Thymus (tissue), 11 donors: ENCODE results near the gene RASA3. TPM values are rescaled to one million over a fixed set of nuclear protein-coding genes. Genes with fewer than 3 reads are reported as not detected.

ENCODE experiments used
- DNase-seq, 9 donors: peaks; one replicate each; pipeline ENCODE4 v3.0.0-alpha.2; 2013; ENCODE audit warnings: low spot score in 9 of 9, low read depth in 6 of 9, missing footprints in 1 of 9
- H3K27ac ChIP-seq, 2 donors: one replicate each; pipeline ENCODE4 v1.5.1; 2013; ENCODE audit warnings: control low read depth in 1 of 2, low read depth in 1 of 2, low read length in 1 of 2, mild to moderate bottlenecking in 1 of 2, moderate library complexity in 1 of 2
- H3K27me3 ChIP-seq, 2 donors: one replicate each; pipeline ENCODE4 v1.5.1; 2013; ENCODE audit warnings: low read length in 1 of 2; ENCODE audit not compliant: control insufficient read depth in 2 of 2, insufficient read depth in 1 of 2
- H3K36me3 ChIP-seq, 2 donors: one replicate each; pipeline ENCODE4 v1.5.1; 2013; ENCODE audit warnings: low read length in 1 of 2, mild to moderate bottlenecking in 1 of 2, moderate library complexity in 1 of 2; ENCODE audit not compliant: control insufficient read depth in 2 of 2, insufficient read depth in 2 of 2
- H3K4me1 ChIP-seq, 2 donors: one replicate each; pipeline ENCODE4 v1.5.1; 2013; ENCODE audit warnings: low read length in 2 of 2; ENCODE audit not compliant: control insufficient read depth in 2 of 2, insufficient read depth in 2 of 2
- H3K4me3 ChIP-seq, 2 donors: one replicate each; pipeline ENCODE4 v1.5.1; 2013; ENCODE audit warnings: low read length in 2 of 2, control low read depth in 1 of 2, mild to moderate bottlenecking in 1 of 2
- H3K9me3 ChIP-seq, 2 donors: one replicate each; pipeline ENCODE4 v1.5.1; 2013; ENCODE audit warnings: low read length in 1 of 2, mild to moderate bottlenecking in 1 of 2; ENCODE audit not compliant: control insufficient read depth in 2 of 2, insufficient read depth in 1 of 2
- WGBS: extraction: QIAGEN DNeasy Blood & Tissue Kit; methylation state at CpG from one replicate; pipeline ENCODE4 v1.1.7; 2013; 5-methylcytosine and 5-hydroxymethylcytosine counted together
- polyA plus RNA-seq: library from polyadenylated mRNA; stranded (reverse); fragments of 200-250 nt; gene quantifications from one replicate; pipeline ENCODE4 v1.2.3, GENCODE V29; 2013
- total RNA-seq: library from RNA; stranded (reverse); fragments of 120-200 nt; gene quantifications from one replicate; pipeline ENCODE4 v1.2.4, GENCODE V29; 2013
- donor health status: healthy.

Gene RASA3
- total and polyA plus RNA-seq, 2 donors, result 23.8 to 25.1 TPM

DNA sequence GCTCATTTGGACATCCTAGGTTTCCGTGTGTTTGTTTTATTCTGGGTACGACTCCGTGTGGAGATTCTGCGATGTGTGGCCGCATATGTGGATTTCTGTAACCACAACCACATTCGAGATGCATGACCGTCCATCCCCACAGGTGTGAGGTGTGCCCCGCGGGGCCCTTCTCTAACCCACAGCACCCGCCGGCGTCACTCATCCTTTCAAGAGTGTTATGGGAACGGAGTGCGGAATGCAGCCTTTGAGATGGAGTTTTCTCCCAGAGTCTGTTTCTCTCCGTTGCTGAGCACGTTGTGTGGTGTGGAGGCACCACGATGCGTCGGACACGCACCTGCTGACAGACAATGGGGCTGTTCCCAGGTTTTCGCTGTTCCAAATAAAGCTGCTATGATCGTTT is 198.5 kb downstream of the RASA3 start:
- no peaks in the 10 kb centered on the region for H3K4me1 ChIP-seq
- peaks cover 0 to 1% of the 10 kb centered on the region in 2 donors for H3K9me3 ChIP-seq
- H3K4me3 ChIP-seq, result no peak overlapping the region
- 95% methylated on average over 22 of the region's 22 CpGs for WGBS
- peaks cover 0 to 34% of the 10 kb centered on the region in 2 donors for H3K27me3 ChIP-seq
- H3K36me3 ChIP-seq, result no peaks in the 10 kb centered on the region
- no peak for DNase-seq
- no peak overlapping the region for H3K27ac ChIP-seq

DNA sequence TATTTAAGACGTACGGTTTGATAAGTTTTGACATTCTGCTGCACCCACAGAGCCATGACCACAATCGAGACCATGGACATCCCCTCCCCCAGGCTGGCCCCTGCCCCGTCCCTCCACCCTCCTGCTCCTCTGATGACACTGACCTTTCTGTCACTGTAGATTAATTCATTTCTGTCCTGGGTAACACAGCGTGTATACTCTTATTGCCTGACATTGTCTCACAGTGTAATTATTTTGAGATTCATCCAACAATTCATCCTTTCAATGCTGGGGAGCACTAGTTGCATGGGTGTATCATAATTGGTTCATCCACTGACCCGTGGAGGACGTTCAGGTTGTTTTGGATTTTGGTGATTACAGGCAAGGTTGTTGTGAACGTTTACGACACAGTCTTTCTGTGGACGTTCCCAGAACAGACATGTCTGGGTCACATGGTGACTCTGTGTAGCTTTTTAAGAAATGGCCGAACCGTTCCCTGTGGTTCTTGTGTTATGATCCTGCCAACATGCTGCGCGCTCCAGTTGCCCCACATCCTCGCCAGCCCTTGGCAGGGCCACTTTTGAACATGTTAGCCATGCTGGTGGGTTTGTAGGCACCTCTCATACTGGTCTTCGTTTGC is 200.5 kb downstream of the RASA3 start:
- Histone ChIP-seq H3K27me3 (peaks cover 0 to 39% of the 10 kb centered on the region in 2 donors), H3K4me3 (no peak overlapping the region), H3K27ac (no peak overlapping the region), H3K4me1 (no peaks in the 10 kb centered on the region), H3K36me3 (no peaks in the 10 kb centered on the region), H3K9me3 (peaks cover 0 to 1% of the 10 kb centered on the region in 2 donors)
- no peak for DNase-seq
- 95% methylated on average over 16 of the region's 16 CpGs for WGBS

DNA sequence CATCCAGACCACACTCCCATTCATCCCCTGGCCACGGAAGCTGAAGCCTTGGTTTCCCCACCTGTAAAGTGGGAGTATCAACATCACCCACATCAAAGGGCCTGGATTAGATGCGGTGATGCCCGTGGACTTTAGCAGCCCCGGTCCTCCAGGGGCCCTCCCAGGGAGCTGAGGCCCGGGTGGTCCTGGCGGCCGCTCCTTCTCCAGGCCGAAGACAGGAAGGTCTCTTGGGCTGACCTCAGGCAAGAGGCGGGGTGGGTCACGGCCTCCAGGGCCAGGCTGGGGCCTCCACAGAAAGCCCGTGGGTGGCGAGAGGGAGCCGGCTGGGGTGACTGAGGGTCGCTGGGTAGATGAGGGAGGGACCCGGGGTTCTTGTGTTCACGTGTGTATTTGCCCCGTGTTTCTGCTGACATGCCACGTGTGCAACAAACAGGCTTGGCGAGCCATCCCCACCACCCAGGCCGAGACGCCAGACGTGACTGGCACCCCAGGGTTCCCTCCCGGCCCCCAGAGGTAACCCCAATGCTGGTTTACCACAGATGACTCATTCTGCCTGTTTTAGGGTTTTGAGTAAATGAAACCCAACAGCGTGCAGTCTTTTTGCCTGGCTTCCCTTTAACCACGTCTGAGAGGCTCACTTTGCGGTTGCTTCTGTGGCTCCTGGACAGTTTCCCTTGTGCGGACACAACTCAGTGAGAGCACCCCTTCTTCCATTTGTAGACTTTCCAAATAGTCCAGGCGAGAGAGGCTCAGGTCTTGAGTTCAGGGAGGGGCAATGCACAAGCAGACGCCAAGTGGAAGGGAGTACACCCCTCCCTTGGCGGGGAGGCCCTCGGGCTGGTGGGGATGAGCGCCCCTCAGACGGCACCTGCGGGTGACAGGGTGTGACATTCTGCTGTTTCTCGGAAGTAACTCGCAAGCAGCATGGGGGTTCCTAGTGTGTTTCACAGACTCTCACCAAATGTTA is 201.5 kb downstream of the RASA3 start:
- 88% methylated on average over 36 of the region's 36 CpGs for WGBS
- peaks cover 0 to 34% of the 10 kb centered on the region in 2 donors for H3K27me3 ChIP-seq
- H3K4me1 ChIP-seq, result no peaks in the 10 kb centered on the region
- no peak overlapping the region for H3K27ac ChIP-seq
- no peak for DNase-seq
- H3K9me3 ChIP-seq, result peaks cover 0 to 1% of the 10 kb centered on the region in 2 donors
- H3K4me3 ChIP-seq, result no peak overlapping the region
- H3K36me3 ChIP-seq, result no peaks in the 10 kb centered on the region

DNA sequence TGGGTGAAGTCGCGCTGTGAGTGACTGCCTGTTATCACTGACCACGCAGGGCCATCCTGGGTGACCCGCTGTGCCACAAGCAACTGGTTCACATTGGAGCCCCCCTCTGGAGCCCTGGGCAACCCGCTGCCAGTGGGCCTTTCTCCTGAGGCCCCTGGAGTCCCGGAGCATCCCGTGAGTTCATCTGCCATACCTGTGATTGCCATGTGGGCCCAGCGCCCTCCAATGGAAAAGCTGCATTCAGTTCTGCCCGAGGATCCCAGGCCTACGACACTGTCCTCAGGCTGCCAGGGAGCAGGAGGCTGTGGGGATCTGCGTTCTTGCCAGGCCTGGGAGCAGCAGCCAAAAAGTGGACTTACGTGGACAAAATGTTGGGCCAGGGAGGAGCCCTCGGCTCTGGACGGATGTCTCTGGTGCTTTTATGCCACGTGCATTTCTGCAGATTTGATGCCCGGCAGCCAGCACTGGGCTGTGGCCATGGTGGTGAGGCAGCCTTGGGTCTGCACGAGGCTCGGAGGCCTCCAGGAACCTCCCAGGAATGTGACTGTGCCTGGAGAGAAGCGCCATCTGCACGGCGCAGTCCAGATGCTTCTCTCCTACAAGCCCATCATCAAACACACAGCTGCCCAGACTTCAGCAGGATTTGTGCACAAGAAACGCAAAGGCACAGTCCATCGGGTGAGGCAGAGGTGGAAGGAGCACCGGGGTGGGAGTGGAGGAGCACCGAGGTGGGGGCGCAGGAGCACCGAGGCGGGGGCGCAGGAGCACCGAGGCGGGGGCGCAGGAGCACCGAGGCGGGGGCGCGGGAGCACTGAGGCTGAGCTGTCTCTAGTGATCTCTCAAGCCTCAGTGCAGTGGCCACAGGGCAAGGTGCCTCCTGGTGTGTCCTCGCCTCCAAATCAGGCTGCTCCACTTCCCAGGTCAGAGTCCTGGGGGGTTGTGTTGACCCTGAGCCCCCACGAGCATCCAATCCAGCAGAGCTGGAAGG is 202.5 kb downstream of the RASA3 start:
- H3K4me3 ChIP-seq, result no peak overlapping the region
- WGBS, result 96% methylated on average over 38 of the region's 38 CpGs
- no peaks in the 10 kb centered on the region for H3K4me1 ChIP-seq
- H3K9me3 ChIP-seq, result no peaks in the 10 kb centered on the region
- no peaks in the 10 kb centered on the region for H3K36me3 ChIP-seq
- peaks cover 0 to 28% of the 10 kb centered on the region in 2 donors for H3K27me3 ChIP-seq
- H3K27ac ChIP-seq, result no peak overlapping the region
- DNase-seq, result no peak

DNA sequence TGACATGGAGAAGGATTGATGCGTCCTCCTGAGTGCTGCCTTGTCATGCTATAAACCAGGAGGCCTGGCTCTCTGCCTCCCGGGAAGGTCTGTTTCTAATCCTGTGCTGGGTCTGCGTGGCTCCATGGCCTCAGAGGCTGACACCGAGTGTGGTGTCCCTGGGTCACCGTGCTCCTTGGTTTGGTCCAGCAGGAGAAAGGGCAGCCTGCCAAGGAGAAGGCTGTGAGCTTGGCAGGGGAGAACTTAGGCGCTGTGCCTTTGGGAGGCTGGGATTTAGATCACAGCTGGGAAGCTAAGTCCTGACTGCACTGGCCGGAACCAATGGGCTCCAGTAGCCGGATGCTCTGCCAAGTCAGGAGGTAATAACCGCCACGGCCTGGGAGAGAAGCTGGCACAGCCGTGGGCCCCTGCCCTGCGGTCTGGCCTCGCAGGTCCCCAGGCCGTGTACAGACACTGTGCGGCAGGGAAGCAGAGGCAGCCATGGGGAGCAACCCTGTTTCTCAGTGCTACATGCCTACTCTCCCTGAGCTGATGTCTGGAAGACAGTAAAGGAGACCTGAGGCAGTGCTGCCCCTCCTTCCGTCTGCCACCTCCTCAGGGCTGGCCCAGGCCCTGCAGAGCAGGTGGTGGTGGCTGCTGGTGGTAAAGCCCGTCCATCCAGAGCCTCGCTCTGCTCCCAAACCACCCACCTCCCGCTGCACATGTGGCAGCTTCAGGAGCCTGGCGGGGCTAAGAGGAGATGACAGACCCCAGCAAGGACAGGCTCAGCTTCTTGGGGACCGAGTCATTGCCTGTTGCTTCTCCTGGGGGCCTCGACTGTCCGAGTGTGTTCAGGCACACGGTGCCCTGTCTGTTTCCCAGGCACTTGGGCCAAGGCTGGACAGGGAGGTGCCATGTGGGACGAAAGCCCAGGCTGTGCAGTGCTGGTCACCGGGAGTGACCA is 203.5 kb downstream of the RASA3 start:
- no peak for DNase-seq
- peaks cover 0 to 20% of the 10 kb centered on the region in 2 donors for H3K27me3 ChIP-seq
- no peaks in the 10 kb centered on the region for H3K9me3 ChIP-seq
- H3K4me1 ChIP-seq, result no peaks in the 10 kb centered on the region
- WGBS, result 96% methylated on average over 26 of the region's 26 CpGs
- no peak overlapping the region for H3K4me3 ChIP-seq
- H3K36me3 ChIP-seq, result no peaks in the 10 kb centered on the region
- no peak overlapping the region for H3K27ac ChIP-seq

Other genes starting within 250 kb of the RASA3 start
- 0.05 TPM for gene C13orf46, start 158.5 kb downstream of the RASA3 start, total RNA-seq
- 1.1 TPM for gene C13orf46, start 158.5 kb downstream of the RASA3 start, polyA plus RNA-seq
- 0.66 TPM for gene CFAP97D2, start 46.6 kb upstream of the RASA3 start, total RNA-seq
- 0.34 TPM for gene CFAP97D2, start 46.6 kb upstream of the RASA3 start, polyA plus RNA-seq
- 45.5 TPM for gene CDC16, start 102.3 kb upstream of the RASA3 start, total RNA-seq
- 125 TPM for gene CDC16, start 102.3 kb upstream of the RASA3 start, polyA plus RNA-seq
- 28.2 TPM for gene UPF3A, start 149.0 kb upstream of the RASA3 start, total RNA-seq
- 81.0 TPM for gene UPF3A, start 149.0 kb upstream of the RASA3 start, polyA plus RNA-seq
- gene CHAMP1, start 181.9 kb upstream of the RASA3 start, total RNA-seq, result 5.7 TPM
- gene CHAMP1, start 181.9 kb upstream of the RASA3 start, polyA plus RNA-seq, result 8.7 TPM